H1 (cell line): ENCODE results near the gene INCENP. TPM values are rescaled to one million over a fixed set of nuclear protein-coding genes. Genes with fewer than 3 reads are reported as not detected.

Experiments used
- CTCF ChIA-PET: fragments of 300-600 bp; sonication (Branson Sonifier 250); formaldehyde crosslinking; loops from one replicate; lab custom pipeline; 2021; ENCODE audit not compliant: partially characterized antibody; lab: Charles Lee
- POLR2A ChIA-PET: fragments of 300-600 bp; sonication (Branson Sonifier 250); formaldehyde crosslinking; loops from one replicate; lab custom pipeline; 2021; ENCODE audit warnings: inconsistent platforms; ENCODE audit not compliant: partially characterized antibody; lab: Charles Lee
- DNase-seq, 2 experiments: peaks; one replicate each; pipeline versions ENCODE4 v3.0.0 to v3.0.0-alpha.2; 2010 to 2022; ENCODE audit warnings: low spot score in 2 of 2, low read depth in 1 of 2, mixed read lengths in 1 of 2
- FAIRE-seq: peaks from 2 replicates; lab custom pipeline; 2011; peaks lifted over from hg19 to GRCh38; lab: Jason Lieb, UNC
- H2AFZ ChIP-seq: 2 replicates; pipeline ENCODE4 v1.8.1; 2012; ENCODE audit warnings: low read length, inconsistent platforms
- H2AK5ac ChIP-seq: 2 replicates; pipeline ENCODE4 v1.6.1; 2013; ENCODE audit warnings: low read depth, low read length
- H2BK120ac ChIP-seq: replicated peaks from 2 replicates; pipeline ENCODE3; 2013; ENCODE audit warnings: low read depth, low read length, inconsistent platforms
- H2BK12ac ChIP-seq: 2 replicates; pipeline ENCODE4 v1.6.1; 2013; ENCODE audit warnings: low read depth, low read length
- H2BK15ac ChIP-seq: 2 replicates; pipeline ENCODE4 v1.6.1; 2013; ENCODE audit warnings: low read length
- H2BK20ac ChIP-seq: 2 replicates; pipeline ENCODE4 v1.6.1; 2013; ENCODE audit warnings: low read length
- H2BK5ac ChIP-seq: 2 replicates; pipeline ENCODE4 v1.6.1; 2013; ENCODE audit warnings: low read depth, low read length
- H3K14ac ChIP-seq: 2 replicates; pipeline ENCODE4 v1.6.1; 2013; ENCODE audit warnings: inconsistent platforms; ENCODE audit not compliant: insufficient read length
- H3K18ac ChIP-seq: 2 replicates; pipeline ENCODE4 v1.6.1; 2013; ENCODE audit warnings: low read length; ENCODE audit errors: extremely low read depth
- H3K23ac ChIP-seq: 2 replicates; pipeline ENCODE4 v1.6.1; 2013; ENCODE audit warnings: inconsistent platforms; ENCODE audit not compliant: insufficient read length
- H3K23me2 ChIP-seq: 2 replicates; pipeline ENCODE4 v1.6.1; 2013; ENCODE audit warnings: low read depth, low read length
- H3K27ac ChIP-seq: 2 replicates; pipeline ENCODE4 v1.6.1; 2011; ENCODE audit warnings: low read depth, low read length, inconsistent platforms
- H3K27me3 ChIP-seq, 4 experiments: replicated peaks in 1 of 4; 1 replicate in 1 of 4; 2 replicates in 3 of 4; pipeline versions ENCODE4 v1.6.1 to v1.8.1; 2011 to 2013; ENCODE audit warnings: low read length in 3 of 4, mild to moderate bottlenecking in 3 of 4, inconsistent platforms in 2 of 4, mixed read lengths in 2 of 4, moderate library complexity in 1 of 4; ENCODE audit not compliant: control insufficient read depth in 3 of 4, insufficient read depth in 3 of 4; ENCODE audit errors: extremely low read depth in 1 of 4
- H3K36me3 ChIP-seq, 4 experiments: 2 replicates each; pipeline versions ENCODE4 v1.6.1 to v1.8.1; 2011 to 2013; ENCODE audit warnings: mild to moderate bottlenecking in 4 of 4, low read length in 3 of 4, moderate library complexity in 2 of 4, control low read depth in 1 of 4, inconsistent platforms in 1 of 4; ENCODE audit not compliant: insufficient read depth in 4 of 4, control insufficient read depth in 2 of 4
- H3K4ac ChIP-seq: replicated peaks from 2 replicates; pipeline ENCODE3; 2013; ENCODE audit warnings: low read length, low read depth, mixed read lengths, inconsistent platforms; ENCODE audit not compliant: insufficient read length
- H3K4me1 ChIP-seq, 4 experiments: replicated peaks in 1 of 4; 1 replicate in 1 of 4; 2 replicates in 3 of 4; pipeline versions ENCODE4 v1.6.1 to v1.8.1; 2011 to 2013; ENCODE audit warnings: low read length in 3 of 4, inconsistent platforms in 2 of 4, mixed read lengths in 1 of 4; ENCODE audit not compliant: insufficient read depth in 4 of 4, control insufficient read depth in 3 of 4
- H3K4me2 ChIP-seq, 2 experiments: 2 replicates each; pipeline versions ENCODE4 v1.6.1 to v1.8.1; 2011 to 2013; ENCODE audit warnings: low read depth in 2 of 2, low read length in 2 of 2, control low read depth in 1 of 2, inconsistent platforms in 1 of 2, mild to moderate bottlenecking in 1 of 2; ENCODE audit not compliant: insufficient read depth in 1 of 2
- H3K4me3 ChIP-seq, 4 experiments: fragments of 200-600, 300-600 bp in 1 of 4; sonication (generic), shearing (Covaris generic), sonication (Bioruptor Twin) in 1 of 4; 2 replicates each; pipeline versions ENCODE4 v1.5.1 to v1.8.1; 2011 to 2016; ENCODE audit warnings: low read length in 4 of 4, low read depth in 3 of 4, control low read depth in 2 of 4, inconsistent platforms in 2 of 4, mild to moderate bottlenecking in 2 of 4, mixed read lengths in 1 of 4, moderate library complexity in 1 of 4; ENCODE audit not compliant: insufficient read depth in 2 of 4; ENCODE audit errors: extremely low read depth in 1 of 4
- H3K56ac ChIP-seq: replicated peaks from 2 replicates; pipeline ENCODE3; 2013; ENCODE audit warnings: low read depth, mild to moderate bottlenecking, mixed read lengths, low read length, inconsistent platforms; ENCODE audit not compliant: insufficient read length
- H3K79me1 ChIP-seq: 2 replicates; pipeline ENCODE4 v1.6.1; 2013; ENCODE audit warnings: low read depth, low read length, control low read depth
- H3K79me2 ChIP-seq, 2 experiments: 2 replicates each; pipeline versions ENCODE4 v1.6.1 to v1.8.1; 2012 to 2013; ENCODE audit warnings: low read length in 2 of 2, mild to moderate bottlenecking in 2 of 2, inconsistent platforms in 1 of 2; ENCODE audit not compliant: insufficient read depth in 2 of 2, control insufficient read depth in 1 of 2
- H3K9ac ChIP-seq, 4 experiments: replicated peaks in 1 of 4; 1 replicate in 1 of 4; 2 replicates in 3 of 4; pipeline versions ENCODE4 v1.6.1 to v1.8.1; 2011 to 2013; ENCODE audit warnings: low read depth in 3 of 4, low read length in 3 of 4, control low read depth in 2 of 4, mild to moderate bottlenecking in 2 of 4, moderate library complexity in 2 of 4, inconsistent platforms in 1 of 4; ENCODE audit errors: extremely low read depth in 1 of 4
- H3K9me3 ChIP-seq, 2 experiments: 2 replicates each; pipeline versions ENCODE4 v1.6.1 to v1.8.1; 2012 to 2013; ENCODE audit warnings: mild to moderate bottlenecking in 2 of 2, moderate library complexity in 2 of 2, control low read depth in 1 of 2, inconsistent platforms in 1 of 2, low read depth in 1 of 2, low read length in 1 of 2, mixed read lengths in 1 of 2; ENCODE audit not compliant: insufficient read depth in 2 of 2
- H4K20me1 ChIP-seq, 2 experiments: replicated peaks in 1 of 2; 2 replicates each; pipeline versions ENCODE3 to v1.8.1; 2011 to 2013; ENCODE audit warnings: inconsistent platforms in 2 of 2, low read length in 2 of 2, mild to moderate bottlenecking in 1 of 2; ENCODE audit not compliant: insufficient read depth in 2 of 2, control insufficient read depth in 1 of 2
- H4K5ac ChIP-seq: 2 replicates; pipeline ENCODE4 v1.6.1; 2013; ENCODE audit warnings: low read length, low read depth, mixed read lengths, inconsistent platforms; ENCODE audit not compliant: insufficient read length
- H4K8ac ChIP-seq: 2 replicates; pipeline ENCODE4 v1.8.0; 2013; ENCODE audit warnings: mild to moderate bottlenecking, moderate library complexity, low read length, inconsistent platforms; ENCODE audit not compliant: insufficient read depth; ENCODE audit errors: extremely low read depth
- H4K91ac ChIP-seq: replicated peaks from 2 replicates; pipeline ENCODE3; 2013; ENCODE audit warnings: low read length, mixed read lengths, inconsistent platforms; ENCODE audit not compliant: insufficient read length
- CREB1 ChIP-seq: IDR thresholded peaks from 2 replicates; pipeline ENCODE4 v1.6.1; 2012; ENCODE audit warnings: inconsistent platforms
- JUN ChIP-seq: IDR thresholded peaks from 2 replicates; pipeline ENCODE4 v1.6.1; 2011; ENCODE audit warnings: low read depth, mild to moderate bottlenecking, improper control_type of control experiment, low read length
- RAD21 ChIP-seq, 2 experiments: IDR thresholded peaks in 1 of 2; conservative IDR thresholded peaks in 1 of 2; 2 replicates each; pipeline ENCODE4 v1.6.1; 2011; ENCODE audit warnings: low read depth in 2 of 2, low read length in 2 of 2, improper control_type of control experiment in 1 of 2, inconsistent platforms in 1 of 2, mild to moderate bottlenecking in 1 of 2, moderate library complexity in 1 of 2
- WGBS, 2 experiments: shearing (Covaris generic) in 1 of 2; methylation state at CpG; one replicate each; pipeline versions ENCODE4 v1.1.6 to v1.1.7; 2013 to 2015; ENCODE audit warnings: low lambda C conversion rate in 2 of 2, mixed read lengths in 2 of 2, inconsistent platforms in 1 of 2, low coverage in 1 of 2, missing lambda C conversion rate in 1 of 2; ENCODE audit not compliant: insufficient replicate concordance in 2 of 2, insufficient coverage in 1 of 2, insufficient read length in 1 of 2; ENCODE audit errors: extremely low coverage in 1 of 2, missing lambda C conversion rate in 1 of 2; 5-methylcytosine and 5-hydroxymethylcytosine counted together
- polyA plus RNA-seq, 7 experiments: library from polyadenylated mRNA; depleted of rRNA in 3 of 7; stranded (reverse) in 5 of 7; unstranded in 2 of 7; fragments of >200 nt in 5 of 7; fragments of 200-250 nt in 2 of 7; gene quantifications; 1 replicate in 5 of 7; 2 replicates in 1 of 7; 4 replicates in 1 of 7; pipeline versions ENCODE4 v1.2.1 to v1.2.3, GENCODE V29; 2011 to 2013; ENCODE audit warnings: missing spikeins in 2 of 7, mixed read lengths in 2 of 7
- total RNA-seq: library from RNA; stranded (reverse); fragmentation: NEBNext Ultra II Directional; extraction: Animal tissue kit (Norgen Biotek cat#: 25700); gene quantifications from 2 replicates; pipeline ENCODE4 v1.2.1, GENCODE V29; 2021

INCENP gene
- total and polyA plus RNA-seq, 2 of the 8 experiments (the other 6 are each of a cell fraction or from before 2014, with no cell fraction given): 25.4 to 132 TPM

DNA sequence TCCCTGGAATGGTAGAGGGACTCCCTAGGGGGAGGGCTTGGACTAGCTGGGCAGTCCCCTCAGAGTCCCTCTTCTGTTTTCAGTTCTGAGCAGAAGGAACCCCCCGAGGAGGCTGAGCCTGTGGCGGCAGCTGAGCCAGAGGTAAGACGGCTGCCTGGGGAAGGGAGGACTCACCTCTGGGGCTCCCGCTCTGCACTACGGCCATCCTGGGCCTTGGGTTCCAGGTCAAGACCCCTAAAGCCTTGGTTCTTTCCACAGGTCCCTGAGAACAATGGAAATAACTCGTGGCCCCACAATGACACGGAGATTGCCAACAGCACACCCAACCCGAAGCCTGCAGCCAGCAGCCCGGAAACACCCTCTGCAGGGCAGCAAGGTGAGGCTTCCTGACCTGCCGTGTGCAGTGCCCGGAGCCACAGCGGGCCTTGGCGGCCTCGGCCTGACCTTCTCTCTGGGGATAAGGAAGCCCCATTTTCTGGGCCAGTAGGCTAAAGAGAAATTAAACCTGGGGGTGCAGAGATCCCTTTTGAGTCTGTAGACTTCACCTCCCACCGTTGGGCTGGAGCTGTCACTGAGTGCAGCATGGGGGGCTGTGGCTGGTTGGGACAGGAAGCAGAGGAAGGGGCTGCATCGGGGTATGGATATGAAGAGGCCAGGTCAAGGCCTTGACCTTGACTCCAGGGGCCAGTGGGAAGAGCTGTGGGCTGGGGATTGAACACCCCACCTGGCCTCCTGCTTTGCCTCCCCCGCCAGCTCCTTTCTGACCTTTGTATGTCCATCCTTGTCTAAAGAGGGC is 15.0 kb downstream of the INCENP start:
- POLR2A ChIA-PET: no interaction called here
- H4K5ac ChIP-seq: no peak overlapping the region
- no peak overlapping the region for H2BK12ac ChIP-seq
- no peak overlapping the region for H2BK20ac ChIP-seq
- H3K14ac ChIP-seq: no peak overlapping the region
- 87% methylated on average over 17 of the region's 17 CpGs; no CpG with 5 or more reads in 1 of the 2 experiments for WGBS, 2 experiments
- no peak overlapping the region for H3K4ac ChIP-seq
- H3K4me1 ChIP-seq: no peaks in the 10 kb centered on the region
- H3K79me2 ChIP-seq: peaks cover 0 to 29% of the 10 kb centered on the region in 2 experiments; a peak in 2 of 4 replicates
- H3K36me3 ChIP-seq: peaks cover 25 to 54% (median 45%) of the 10 kb centered on the region in 4 experiments
- DNase-seq (no peak), FAIRE-seq (no peak)
- no peak overlapping the region for H2BK120ac ChIP-seq
- peaks cover 8 to 14% of the 10 kb centered on the region in 2 experiments for H4K20me1 ChIP-seq
- no peak overlapping the region for H2BK5ac ChIP-seq
- H2AFZ ChIP-seq: no peak overlapping the region
- no peaks in the 10 kb centered on the region for H3K9me3 ChIP-seq
- no peaks in the 10 kb centered on the region for H3K23me2 ChIP-seq
- CTCF ChIA-PET: interaction anchor here (0.9 to 1.2 kb wide), 2 partner anchors 8 to 57 kb away, joined by 3 to 6 read pairs; no protein-coding TSS in a partner anchor
- no peaks in the 10 kb centered on the region; the same call in 1 of the 2 replicates for H3K79me1 ChIP-seq
- H3K18ac ChIP-seq: no peak overlapping the region
- no peaks in the 10 kb centered on the region for H3K27me3 ChIP-seq
- H3K56ac ChIP-seq: peak overlapping the region; percentile 25
- H3K27ac ChIP-seq: no peak overlapping the region; the same call in 1 of the 2 replicates
- H3K4me3 ChIP-seq: no peak overlapping the region
- H3K23ac ChIP-seq: no peak overlapping the region
- H4K91ac ChIP-seq: no peak overlapping the region
- no peak overlapping the region for H2BK15ac ChIP-seq
- no peak overlapping the region for H3K9ac ChIP-seq
- H3K4me2 ChIP-seq: no peak overlapping the region
- no peak overlapping the region; the same call in 1 of the 2 replicates for H4K8ac ChIP-seq
- no peak overlapping the region for H2AK5ac ChIP-seq
- TF ChIP-seq JUN (no peak), CREB1 (no peak), RAD21 (IDR thresholded peaks at IDR 0.05 in 1 of 2, conservative IDR thresholded peaks at IDR 0.05 in 1 of 2; ENCODE audit: low read depth in 2 of 2, low read length in 2 of 2) (no peak)
